Measurements from ENCODE around the gene PTPRN. TPM values are rescaled to one million over a fixed set of nuclear protein-coding genes. Genes with fewer than 3 reads are reported as not detected.

Gene PTPRN
- total and polyA plus RNA-seq, 2 experiments from 2014 or later: 5.1 to 22.1 TPM

- H3K4me1 ChIP-seq (ENCODE audit: insufficient read depth): peaks cover 9% of the 10 kb centered on the region
- no peak overlapping the region for H3K4me3 ChIP-seq
- Mint-ChIP-seq H3K4me1 (peaks cover 12% of the 10 kb centered on the region), H3K4me3 (no peak overlapping the region), H3K9me3 (no peaks in the 10 kb centered on the region; the same call in 1 of the 3 replicates), H3K36me3 (ENCODE audit: low read depth) (no peaks in the 10 kb centered on the region; the same call in 2 of the 3 replicates), H3K27me3 (ENCODE audit: insufficient read depth, low read depth, poor library complexity) (peaks cover 36% of the 10 kb centered on the region), H3K27ac (no peak overlapping the region)
- peaks cover 5% of the 10 kb centered on the region; the same call in 1 of the 2 replicates for H3F3A ChIP-seq (replicated peaks; ENCODE audit: low read depth)
- no peak overlapping the region for H3K4me2 ChIP-seq
- H3K79me2 ChIP-seq (replicated peaks; ENCODE audit: insufficient read depth): no peaks in the 10 kb centered on the region
- no peak overlapping the region for H2AFZ ChIP-seq
- H3K27ac ChIP-seq (ENCODE audit: low read depth): no peak overlapping the region
- ATAC-seq (no peak), DNase-seq (ENCODE audit: low spot score) (no peak)
- H3K36me3 ChIP-seq (ENCODE audit: insufficient read depth): no peaks in the 10 kb centered on the region
- no peaks in the 10 kb centered on the region for H4K20me1 ChIP-seq (replicated peaks; ENCODE audit: insufficient read depth)
- H3K9me2 ChIP-seq (ENCODE audit: insufficient read depth): no peaks in the 10 kb centered on the region
- no peak for TF ChIP-seq EZH2phosphoT487 (IDR thresholded peaks at IDR 0.05; ENCODE audit: unreplicated experiment)
- TF ChIP-seq, protein P1, sequence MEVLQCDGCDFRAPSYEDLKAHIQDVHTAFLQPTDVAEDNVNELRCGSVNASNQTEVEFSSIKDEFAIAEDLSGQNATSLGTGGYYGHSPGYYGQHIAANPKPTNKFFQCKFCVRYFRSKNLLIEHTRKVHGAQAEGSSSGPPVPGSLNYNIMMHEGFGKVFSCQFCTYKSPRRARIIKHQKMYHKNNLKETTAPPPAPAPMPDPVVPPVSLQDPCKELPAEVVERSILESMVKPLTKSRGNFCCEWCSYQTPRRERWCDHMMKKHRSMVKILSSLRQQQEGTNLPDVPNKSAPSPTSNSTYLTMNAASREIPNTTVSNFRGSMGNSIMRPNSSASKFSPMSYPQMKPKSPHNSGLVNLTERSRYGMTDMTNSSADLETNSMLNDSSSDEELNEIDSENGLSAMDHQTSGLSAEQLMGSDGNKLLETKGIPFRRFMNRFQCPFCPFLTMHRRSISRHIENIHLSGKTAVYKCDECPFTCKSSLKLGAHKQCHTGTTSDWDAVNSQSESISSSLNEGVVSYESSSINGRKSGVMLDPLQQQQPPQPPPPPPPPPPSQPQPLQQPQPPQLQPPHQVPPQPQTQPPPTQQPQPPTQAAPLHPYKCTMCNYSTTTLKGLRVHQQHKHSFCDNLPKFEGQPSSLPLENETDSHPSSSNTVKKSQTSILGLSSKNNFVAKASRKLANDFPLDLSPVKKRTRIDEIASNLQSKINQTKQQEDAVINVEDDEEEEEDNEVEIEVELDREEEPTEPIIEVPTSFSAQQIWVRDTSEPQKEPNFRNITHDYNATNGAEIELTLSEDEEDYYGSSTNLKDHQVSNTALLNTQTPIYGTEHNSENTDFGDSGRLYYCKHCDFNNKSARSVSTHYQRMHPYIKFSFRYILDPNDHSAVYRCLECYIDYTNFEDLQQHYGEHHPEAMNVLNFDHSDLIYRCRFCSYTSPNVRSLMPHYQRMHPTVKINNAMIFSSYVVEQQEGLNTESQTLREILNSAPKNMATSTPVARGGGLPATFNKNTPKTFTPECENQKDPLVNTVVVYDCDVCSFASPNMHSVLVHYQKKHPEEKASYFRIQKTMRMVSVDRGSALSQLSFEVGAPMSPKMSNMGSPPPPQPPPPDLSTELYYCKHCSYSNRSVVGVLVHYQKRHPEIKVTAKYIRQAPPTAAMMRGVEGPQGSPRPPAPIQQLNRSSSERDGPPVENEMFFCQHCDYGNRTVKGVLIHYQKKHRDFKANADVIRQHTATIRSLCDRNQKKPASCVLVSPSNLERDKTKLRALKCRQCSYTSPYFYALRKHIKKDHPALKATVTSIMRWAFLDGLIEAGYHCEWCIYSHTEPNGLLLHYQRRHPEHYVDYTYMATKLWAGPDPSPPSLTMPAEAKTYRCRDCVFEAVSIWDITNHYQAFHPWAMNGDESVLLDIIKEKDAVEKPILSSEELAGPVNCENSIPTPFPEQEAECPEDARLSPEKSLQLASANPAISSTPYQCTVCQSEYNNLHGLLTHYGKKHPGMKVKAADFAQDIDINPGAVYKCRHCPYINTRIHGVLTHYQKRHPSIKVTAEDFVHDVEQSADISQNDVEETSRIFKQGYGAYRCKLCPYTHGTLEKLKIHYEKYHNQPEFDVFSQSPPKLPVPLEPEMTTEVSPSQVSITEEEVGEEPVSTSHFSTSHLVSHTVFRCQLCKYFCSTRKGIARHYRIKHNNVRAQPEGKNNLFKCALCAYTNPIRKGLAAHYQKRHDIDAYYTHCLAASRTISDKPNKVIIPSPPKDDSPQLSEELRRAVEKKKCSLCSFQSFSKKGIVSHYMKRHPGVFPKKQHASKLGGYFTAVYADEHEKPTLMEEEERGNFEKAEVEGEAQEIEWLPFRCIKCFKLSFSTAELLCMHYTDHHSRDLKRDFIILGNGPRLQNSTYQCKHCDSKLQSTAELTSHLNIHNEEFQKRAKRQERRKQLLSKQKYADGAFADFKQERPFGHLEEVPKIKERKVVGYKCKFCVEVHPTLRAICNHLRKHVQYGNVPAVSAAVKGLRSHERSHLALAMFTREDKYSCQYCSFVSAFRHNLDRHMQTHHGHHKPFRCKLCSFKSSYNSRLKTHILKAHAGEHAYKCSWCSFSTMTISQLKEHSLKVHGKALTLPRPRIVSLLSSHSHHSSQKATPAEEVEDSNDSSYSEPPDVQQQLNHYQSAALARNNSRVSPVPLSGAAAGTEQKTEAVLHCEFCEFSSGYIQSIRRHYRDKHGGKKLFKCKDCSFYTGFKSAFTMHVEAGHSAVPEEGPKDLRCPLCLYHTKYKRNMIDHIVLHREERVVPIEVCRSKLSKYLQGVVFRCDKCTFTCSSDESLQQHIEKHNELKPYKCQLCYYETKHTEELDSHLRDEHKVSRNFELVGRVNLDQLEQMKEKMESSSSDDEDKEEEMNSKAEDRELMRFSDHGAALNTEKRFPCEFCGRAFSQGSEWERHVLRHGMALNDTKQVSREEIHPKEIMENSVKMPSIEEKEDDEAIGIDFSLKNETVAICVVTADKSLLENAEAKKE (CRISPR knock-in tag; IDR thresholded peaks at IDR 0.05): no peak
- TF ChIP-seq EZH2 (IDR thresholded peaks at IDR 0.05; ENCODE audit: low read depth, unreplicated experiment): no peak
- TF ChIP-seq REST (IDR thresholded peaks at IDR 0.05; ENCODE audit: unreplicated experiment): no peak
- no peak for TF ChIP-seq STAT1 (IDR thresholded peaks at IDR 0.05; ENCODE audit: unreplicated experiment)
- no peak for TF ChIP-seq JUNB (IDR thresholded peaks at IDR 0.05; ENCODE audit: unreplicated experiment)
- peaks cover 19% of the 10 kb centered on the region for H3K27me3 ChIP-seq (ENCODE audit: insufficient read depth)
Measured at GRCh38 chr2:219296142-219296541, 13.1 kb downstream of the PTPRN start.

All from GM23338 (cell line).